ENCODE measurements around the gene POLR3K. TPM values are rescaled to one million over a fixed set of nuclear protein-coding genes. Genes with fewer than 3 reads are reported as not detected.

The POLR3K gene
- total and polyA plus RNA-seq, 2 experiments from 2014 or later, result 2.2 to 17.2 TPM

- Histone ChIP-seq H3K9ac (peak overlapping the region; percentile 95), H3K9me2 (ENCODE audit: insufficient read depth) (no peaks in the 10 kb centered on the region), H4K20me1 (ENCODE audit: insufficient read depth) (no peaks in the 10 kb centered on the region), H3K79me2 (ENCODE audit: insufficient read depth) (peaks cover 30% of the 10 kb centered on the region), H3K4me1 (ENCODE audit: insufficient read depth) (peaks cover 29% of the 10 kb centered on the region), H3K27me3 (replicated peaks; ENCODE audit: insufficient read depth) (no peaks in the 10 kb centered on the region), H2AFZ (peak overlapping the region; percentile 64), H3K27ac (peak overlapping the region; percentile 98), H3K4me3 (peak overlapping the region; percentile 87), H3K9me3 (ENCODE audit: low read depth) (no peaks in the 10 kb centered on the region), H3F3A (ENCODE audit: insufficient read depth) (peaks cover 22% of the 10 kb centered on the region), H3K4me2 (ENCODE audit: unreplicated experiment) (peak overlapping the region; percentile 91), H3K36me3 (ENCODE audit: low read depth) (0 out of 2 replicates have a peak, but pooled peaks cover 9% of the 10 kb centered on the region)
- in situ Hi-C loops (cut with MboI), result no loop called here
- 6 to 7% methylated on average over 26 to 30 of the region's 31 CpGs for WGBS, 2 experiments (ENCODE audit: low coverage in 1 of 2, low lambda C conversion rate in 2 of 2, missing lambda C conversion rate in 2 of 2)
- TF ChIP-seq EZH2phosphoT487 (IDR thresholded peaks at IDR 0.05; ENCODE audit: insufficient read depth, low read depth) (no peak), EZH2 (IDR thresholded peaks at IDR 0.05; ENCODE audit: insufficient read depth, poor library complexity, severe bottlenecking) (no peak)
- DNase-seq, result peak; percentile 87
Measured at GRCh38 chr16:77273-77806, 23.9 kb upstream of the POLR3K start.

- Histone ChIP-seq H2AFZ (no peak overlapping the region), H3K4me1 (ENCODE audit: insufficient read depth) (peaks cover 29% of the 10 kb centered on the region), H3K9ac (peak overlapping the region; percentile 95), H3K27me3 (replicated peaks; ENCODE audit: insufficient read depth) (no peaks in the 10 kb centered on the region), H4K20me1 (ENCODE audit: insufficient read depth) (no peaks in the 10 kb centered on the region), H3K27ac (peak overlapping the region; percentile 98), H3K4me3 (peak overlapping the region; percentile 87), H3K4me2 (ENCODE audit: unreplicated experiment) (peak overlapping the region; percentile 91), H3K9me3 (ENCODE audit: low read depth) (no peaks in the 10 kb centered on the region), H3F3A (ENCODE audit: insufficient read depth) (peaks cover 22% of the 10 kb centered on the region), H3K9me2 (ENCODE audit: insufficient read depth) (no peaks in the 10 kb centered on the region), H3K79me2 (ENCODE audit: insufficient read depth) (peaks cover 31% of the 10 kb centered on the region), H3K36me3 (ENCODE audit: low read depth) (0 out of 2 replicates have a peak, but pooled peaks cover 9% of the 10 kb centered on the region)
- DNase-seq, result peak; percentile 90
- WGBS, 2 experiments (ENCODE audit: low coverage in 1 of 2, low lambda C conversion rate in 2 of 2, missing lambda C conversion rate in 2 of 2), result 9 to 12% methylated on average over 13 of the region's 13 CpGs
- in situ Hi-C loops (cut with MboI), result no loop called here
- no peak for TF ChIP-seq EZH2phosphoT487 (IDR thresholded peaks at IDR 0.05; ENCODE audit: insufficient read depth, low read depth)
- TF ChIP-seq EZH2 (IDR thresholded peaks at IDR 0.05; ENCODE audit: insufficient read depth, poor library complexity, severe bottlenecking), result no peak
Measured at GRCh38 chr16:76535-77272, 23.3 kb upstream of the POLR3K start.

GRCh38 chr16:75580-76501 is 22.4 kb upstream of the POLR3K start:
- H3K9me2 ChIP-seq (ENCODE audit: insufficient read depth), result no peaks in the 10 kb centered on the region
- peak overlapping the region; percentile 87 for H3K4me3 ChIP-seq
- in situ Hi-C loops (cut with MboI), result no loop called here
- no peaks in the 10 kb centered on the region for H4K20me1 ChIP-seq (ENCODE audit: insufficient read depth)
- H3K4me1 ChIP-seq (ENCODE audit: insufficient read depth), result peaks cover 33% of the 10 kb centered on the region
- WGBS, 2 experiments (ENCODE audit: low coverage in 1 of 2, low lambda C conversion rate in 2 of 2, missing lambda C conversion rate in 2 of 2), result 11 to 16% methylated on average over 10 to 11 of the region's 11 CpGs
- no peaks in the 10 kb centered on the region for H3K27me3 ChIP-seq (replicated peaks; ENCODE audit: insufficient read depth)
- peak overlapping the region; percentile 95 for H3K9ac ChIP-seq
- peak overlapping the region; percentile 98 for H3K27ac ChIP-seq
- H3K9me3 ChIP-seq (ENCODE audit: low read depth), result no peaks in the 10 kb centered on the region
- H3F3A ChIP-seq (ENCODE audit: insufficient read depth), result peaks cover 22% of the 10 kb centered on the region
- H3K4me2 ChIP-seq (ENCODE audit: unreplicated experiment), result peak overlapping the region; percentile 91
- peak overlapping the region; percentile 48 for H2AFZ ChIP-seq
- H3K36me3 ChIP-seq (ENCODE audit: low read depth), result 0 out of 2 replicates have a peak, but pooled peaks cover 9% of the 10 kb centered on the region
- TF ChIP-seq EZH2 (IDR thresholded peaks at IDR 0.05; ENCODE audit: insufficient read depth, poor library complexity, severe bottlenecking) (no peak), EZH2phosphoT487 (IDR thresholded peaks at IDR 0.05; ENCODE audit: insufficient read depth, low read depth) (no peak)
- peak; percentile 88 for DNase-seq
- peaks cover 34% of the 10 kb centered on the region for H3K79me2 ChIP-seq (ENCODE audit: insufficient read depth)

GRCh38 chr16:74747-75334 is 21.4 kb upstream of the POLR3K start:
- H3K9me2 ChIP-seq (ENCODE audit: insufficient read depth), result no peaks in the 10 kb centered on the region
- H3K36me3 ChIP-seq (ENCODE audit: low read depth), result 0 out of 2 replicates have a peak, but pooled peaks cover 6% of the 10 kb centered on the region
- no peak overlapping the region for H3K4me2 ChIP-seq (ENCODE audit: unreplicated experiment)
- peaks cover 41% of the 10 kb centered on the region for H3K4me1 ChIP-seq (ENCODE audit: insufficient read depth)
- H2AFZ ChIP-seq, result no peak overlapping the region
- H3K9me3 ChIP-seq (ENCODE audit: low read depth), result no peaks in the 10 kb centered on the region
- DNase-seq, result no peak
- no peaks in the 10 kb centered on the region for H3K27me3 ChIP-seq (replicated peaks; ENCODE audit: insufficient read depth)
- peaks cover 34% of the 10 kb centered on the region for H3K79me2 ChIP-seq (ENCODE audit: insufficient read depth)
- H4K20me1 ChIP-seq (ENCODE audit: insufficient read depth), result no peaks in the 10 kb centered on the region
- no peak for TF ChIP-seq EZH2phosphoT487 (IDR thresholded peaks at IDR 0.05; ENCODE audit: insufficient read depth, low read depth)
- TF ChIP-seq EZH2 (IDR thresholded peaks at IDR 0.05; ENCODE audit: insufficient read depth, poor library complexity, severe bottlenecking), result no peak
- H3K27ac ChIP-seq, result no peak overlapping the region
- peaks cover 22% of the 10 kb centered on the region for H3F3A ChIP-seq (ENCODE audit: insufficient read depth)
- 0 out of 2 replicates have a peak overlapping the region, but pooled peaks have one; percentile 95 for H3K9ac ChIP-seq
- in situ Hi-C loops (cut with MboI), result no loop called here
- H3K4me3 ChIP-seq, result no peak overlapping the region
- WGBS, 2 experiments (ENCODE audit: low coverage in 1 of 2, low lambda C conversion rate in 2 of 2, missing lambda C conversion rate in 2 of 2), result 73 to 74% methylated on average over 16 of the region's 16 CpGs
